Mesenchymal stem cell (in vitro differentiated cells and primary cell): ENCODE measurements around the gene TMEM108.

Source experiments
- DNase-seq: peaks from one replicate; pipeline ENCODE4 v3.0.0-alpha.2; 2013
- H2AFZ ChIP-seq: one replicate; pipeline ENCODE4 v1.6.1; 2013; ENCODE audit warnings: low read depth, mild to moderate bottlenecking, control low read depth, inconsistent platforms, low read length, moderate library complexity
- H2AK5ac ChIP-seq: 2 replicates; pipeline ENCODE4 v1.6.1; 2013; ENCODE audit warnings: low read length, moderate library complexity, mild to moderate bottlenecking, inconsistent platforms; ENCODE audit not compliant: severe bottlenecking
- H2BK120ac ChIP-seq: one replicate; pipeline ENCODE4 v1.6.1; 2013; ENCODE audit warnings: low read depth, mild to moderate bottlenecking, inconsistent platforms, low read length, moderate library complexity
- H2BK12ac ChIP-seq, 2 experiments: one replicate each; pipeline ENCODE4 v1.6.1; 2013; ENCODE audit warnings: inconsistent platforms in 2 of 2, low read length in 2 of 2, mild to moderate bottlenecking in 2 of 2, moderate library complexity in 2 of 2, control low read depth in 1 of 2
- H2BK15ac ChIP-seq: one replicate; pipeline ENCODE4 v1.6.1; 2013; ENCODE audit warnings: mild to moderate bottlenecking, low read depth, inconsistent platforms; ENCODE audit not compliant: poor library complexity, severe bottlenecking
- H2BK5ac ChIP-seq: 2 replicates; pipeline ENCODE4 v1.6.1; 2013; ENCODE audit warnings: low read depth, mild to moderate bottlenecking, low read length, control low read depth, inconsistent platforms; ENCODE audit not compliant: poor library complexity, severe bottlenecking
- H3K14ac ChIP-seq, 2 experiments: one replicate each; pipeline ENCODE4 v1.6.1; 2013; ENCODE audit warnings: inconsistent platforms in 2 of 2, low read length in 2 of 2, control low read depth in 1 of 2, mild to moderate bottlenecking in 1 of 2, moderate library complexity in 1 of 2
- H3K18ac ChIP-seq, 2 experiments: one replicate each; pipeline ENCODE4 v1.6.1; 2013; ENCODE audit warnings: inconsistent platforms in 2 of 2, low read length in 2 of 2, control low read depth in 1 of 2, low read depth in 1 of 2, mild to moderate bottlenecking in 1 of 2
- H3K23ac ChIP-seq, 2 experiments: one replicate each; pipeline ENCODE4 v1.6.1; 2013; ENCODE audit warnings: inconsistent platforms in 2 of 2, low read length in 2 of 2, mild to moderate bottlenecking in 2 of 2, moderate library complexity in 2 of 2, control low read depth in 1 of 2
- H3K27ac ChIP-seq: 2 replicates; pipeline ENCODE4 v1.5.1; 2013; ENCODE audit warnings: mild to moderate bottlenecking, moderate library complexity, low read length, control low read depth, inconsistent platforms; ENCODE audit not compliant: poor library complexity, severe bottlenecking
- H3K27me3 ChIP-seq, 2 experiments: 2 replicates each; pipeline versions ENCODE4 v1.6.1 to v1.7.0; 2013; ENCODE audit warnings: low read length in 2 of 2, mild to moderate bottlenecking in 2 of 2, moderate library complexity in 2 of 2, control low read depth in 1 of 2, inconsistent platforms in 1 of 2; ENCODE audit not compliant: control insufficient read depth in 1 of 2, insufficient read depth in 1 of 2
- H3K36me3 ChIP-seq, 2 experiments: 2 replicates each; pipeline versions ENCODE4 v1.6.1 to v1.7.0; 2013; ENCODE audit warnings: low read length in 2 of 2, control low read depth in 1 of 2, inconsistent platforms in 1 of 2, low read depth in 1 of 2, mild to moderate bottlenecking in 1 of 2; ENCODE audit not compliant: insufficient read depth in 2 of 2, control insufficient read depth in 1 of 2
- H3K4ac ChIP-seq, 2 experiments: one replicate each; pipeline ENCODE4 v1.6.1; 2013; ENCODE audit warnings: inconsistent platforms in 2 of 2, low read length in 2 of 2, mild to moderate bottlenecking in 2 of 2, moderate library complexity in 2 of 2, control low read depth in 1 of 2, low read depth in 1 of 2
- H3K4me1 ChIP-seq: 2 replicates; pipeline ENCODE4 v1.6.1; 2013; ENCODE audit warnings: low read depth, low read length, control low read depth; ENCODE audit not compliant: control insufficient read depth, insufficient read depth
- H3K4me2 ChIP-seq: 2 replicates; pipeline ENCODE4 v1.6.1; 2013; ENCODE audit warnings: low read length, mild to moderate bottlenecking, inconsistent platforms; ENCODE audit not compliant: poor library complexity, severe bottlenecking
- H3K4me3 ChIP-seq, 2 experiments: 2 replicates each; pipeline versions ENCODE4 v1.5.1 to v1.7.0; 2013; ENCODE audit warnings: low read length in 2 of 2, mild to moderate bottlenecking in 2 of 2, control low read depth in 1 of 2, low read depth in 1 of 2; ENCODE audit not compliant: insufficient read depth in 1 of 2
- H3K79me1 ChIP-seq: replicated peaks from 2 replicates; pipeline ENCODE4 v1.6.1; 2013; ENCODE audit warnings: mild to moderate bottlenecking, control low read depth, low read length, inconsistent platforms; ENCODE audit not compliant: poor library complexity, severe bottlenecking
- H3K9ac ChIP-seq: 2 replicates; pipeline ENCODE4 v1.7.0; 2013; ENCODE audit warnings: mild to moderate bottlenecking, low read length, moderate library complexity
- H3K9me3 ChIP-seq: 2 replicates; pipeline ENCODE4 v1.7.0; 2013; ENCODE audit warnings: mild to moderate bottlenecking, low read length; ENCODE audit not compliant: control insufficient read depth
- H4K8ac ChIP-seq: one replicate; pipeline ENCODE4 v1.6.1; 2013; ENCODE audit warnings: inconsistent platforms, mild to moderate bottlenecking, low read length, moderate library complexity
- H4K91ac ChIP-seq: one replicate; pipeline ENCODE4 v1.6.1; 2013; ENCODE audit warnings: mild to moderate bottlenecking, low read length, inconsistent platforms
- WGBS: methylation state at CpG from one replicate; pipeline ENCODE4 v1.1.7; 2013; ENCODE audit warnings: mixed read lengths; 5-methylcytosine and 5-hydroxymethylcytosine counted together

TMEM108 gene

DNA sequence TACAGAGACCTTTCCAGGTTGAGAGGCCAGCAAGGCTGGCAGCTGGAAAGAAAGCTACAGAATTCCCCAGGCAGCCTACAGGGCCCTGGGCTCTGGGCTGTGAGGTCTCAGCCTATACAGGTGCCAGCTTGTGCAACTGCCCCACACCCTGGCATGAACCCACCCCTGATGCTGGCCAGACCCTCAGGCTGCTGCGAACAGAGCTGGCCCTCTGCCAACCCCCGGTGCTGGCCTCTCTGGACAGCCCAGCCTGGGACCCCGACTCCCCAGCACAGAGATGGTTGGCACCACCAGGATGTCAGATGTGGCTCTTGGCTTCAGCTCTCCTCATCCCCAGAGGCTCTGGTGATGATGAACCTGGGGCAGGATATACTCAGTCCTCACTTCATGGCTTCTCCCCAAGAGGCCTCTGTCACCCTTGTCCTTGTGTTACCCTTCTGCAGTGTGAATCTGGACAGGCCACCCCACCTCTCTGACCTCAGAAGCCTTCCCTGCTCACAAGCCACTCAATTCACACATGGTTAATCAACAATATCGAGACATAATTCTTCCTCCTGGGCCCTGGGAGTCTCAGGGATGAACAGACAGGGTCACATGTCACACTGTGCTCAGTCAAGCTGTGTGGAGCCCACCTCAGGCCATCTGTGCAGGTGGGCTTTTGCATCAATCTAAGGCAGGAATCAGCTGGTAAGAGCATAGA, 350.7 kb downstream of the TMEM108 start:
- no peak overlapping the region for H3K18ac ChIP-seq
- H2AK5ac ChIP-seq = no peak overlapping the region
- H2BK15ac ChIP-seq = no peak overlapping the region
- WGBS = 81% methylated on average over 4 of the region's 4 CpGs
- H3K14ac ChIP-seq = no peak overlapping the region
- H2BK12ac ChIP-seq = no peak overlapping the region
- H4K8ac ChIP-seq = no peak overlapping the region
- peaks cover 5% of the 10 kb centered on the region for H3K4me1 ChIP-seq
- H3K4ac ChIP-seq = no peak overlapping the region
- no peaks in the 10 kb centered on the region for H3K36me3 ChIP-seq
- H3K9me3 ChIP-seq = no peaks in the 10 kb centered on the region
- H2BK5ac ChIP-seq = no peak overlapping the region
- no peak for DNase-seq
- no peak overlapping the region for H2BK120ac ChIP-seq
- no peak overlapping the region for H3K4me2 ChIP-seq
- H3K4me3 ChIP-seq = no peak overlapping the region
- no peak overlapping the region for H4K91ac ChIP-seq
- H3K79me1 ChIP-seq = no peaks in the 10 kb centered on the region
- H3K9ac ChIP-seq = no peak overlapping the region
- peaks cover 0 to 31% of the 10 kb centered on the region in 2 experiments for H3K27me3 ChIP-seq
- no peak overlapping the region for H3K27ac ChIP-seq
- H2AFZ ChIP-seq = no peak overlapping the region
- H3K23ac ChIP-seq = no peak overlapping the region

DNA sequence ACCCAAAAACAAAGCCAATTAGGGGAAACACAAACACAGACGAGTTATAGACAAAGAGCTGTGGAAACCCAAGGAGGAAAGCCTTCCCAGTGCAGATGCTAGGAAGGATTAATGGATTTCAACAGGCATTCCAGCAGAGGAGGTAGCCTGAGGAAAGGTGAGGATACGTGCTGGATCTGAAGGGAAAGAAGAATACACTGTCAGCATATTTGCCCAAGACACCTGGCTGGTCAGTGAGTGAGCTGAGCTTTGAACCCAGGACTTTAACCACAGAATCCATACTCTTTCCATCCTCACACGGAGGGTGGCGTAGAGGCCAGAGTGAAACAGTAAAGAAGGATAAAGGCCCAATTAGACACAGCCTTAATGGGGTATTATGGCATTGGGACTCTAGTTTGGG, 352.5 kb downstream of the TMEM108 start:
- no peak for DNase-seq
- Histone ChIP-seq H3K27me3 (peaks cover 0 to 21% of the 10 kb centered on the region in 2 experiments), H3K9me3 (no peaks in the 10 kb centered on the region), H4K8ac (no peak overlapping the region), H3K9ac (no peak overlapping the region), H2AK5ac (no peak overlapping the region), H2BK5ac (no peak overlapping the region), H3K23ac (no peak overlapping the region), H3K4me1 (peaks cover 5% of the 10 kb centered on the region), H3K36me3 (no peaks in the 10 kb centered on the region), H4K91ac (no peak overlapping the region), H3K18ac (no peak overlapping the region), H3K79me1 (no peaks in the 10 kb centered on the region), H3K4me3 (no peak overlapping the region), H3K14ac (no peak overlapping the region), H3K27ac (no peak overlapping the region), H2AFZ (no peak overlapping the region), H2BK12ac (no peak overlapping the region), H3K4ac (no peak overlapping the region), H2BK120ac (no peak overlapping the region), H3K4me2 (no peak overlapping the region), H2BK15ac (no peak overlapping the region)
- 81% methylated on average over 3 of the region's 4 CpGs for WGBS

DNA sequence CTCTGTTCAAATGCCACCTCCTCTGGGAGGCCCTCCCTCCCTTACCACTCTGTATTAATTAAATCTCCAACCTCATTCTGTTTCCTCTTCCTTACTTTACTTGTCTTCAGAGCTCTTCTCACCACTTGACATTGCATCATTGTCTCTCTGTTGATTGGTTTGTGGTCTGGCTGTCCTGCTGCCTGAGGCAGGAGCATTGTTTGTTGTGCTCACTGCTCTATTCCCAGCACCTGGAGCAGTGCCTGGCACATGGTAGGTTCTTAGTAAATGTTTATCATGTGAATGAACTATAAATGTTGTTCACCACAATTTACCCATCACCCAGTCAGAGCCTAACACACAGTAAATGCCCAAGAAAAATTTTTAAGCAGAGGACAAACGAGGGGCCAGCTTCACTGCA, 355.0 kb downstream of the TMEM108 start:
- H2BK5ac ChIP-seq = no peak overlapping the region
- no peak overlapping the region for H2BK12ac ChIP-seq
- H3K4ac ChIP-seq = no peak overlapping the region
- peaks cover 5% of the 10 kb centered on the region for H3K4me1 ChIP-seq
- no peak overlapping the region for H2BK15ac ChIP-seq
- no peak overlapping the region for H4K91ac ChIP-seq
- H3K14ac ChIP-seq = no peak overlapping the region
- no peak overlapping the region for H3K23ac ChIP-seq
- H3K79me1 ChIP-seq = no peaks in the 10 kb centered on the region
- no peak overlapping the region for H3K18ac ChIP-seq
- no peak overlapping the region for H3K4me3 ChIP-seq
- DNase-seq = no peak
- no peak overlapping the region for H3K9ac ChIP-seq
- H2AK5ac ChIP-seq = no peak overlapping the region
- no peaks in the 10 kb centered on the region for H3K9me3 ChIP-seq
- no peak overlapping the region for H3K27ac ChIP-seq
- no peak overlapping the region for H2BK120ac ChIP-seq
- 83% methylated on average over 1 of the region's 1 CpG for WGBS
- H3K36me3 ChIP-seq = no peaks in the 10 kb centered on the region
- H3K27me3 ChIP-seq = peaks cover 0 to 3% of the 10 kb centered on the region in 2 experiments
- H2AFZ ChIP-seq = no peak overlapping the region
- H4K8ac ChIP-seq = no peak overlapping the region
- no peak overlapping the region for H3K4me2 ChIP-seq

DNA sequence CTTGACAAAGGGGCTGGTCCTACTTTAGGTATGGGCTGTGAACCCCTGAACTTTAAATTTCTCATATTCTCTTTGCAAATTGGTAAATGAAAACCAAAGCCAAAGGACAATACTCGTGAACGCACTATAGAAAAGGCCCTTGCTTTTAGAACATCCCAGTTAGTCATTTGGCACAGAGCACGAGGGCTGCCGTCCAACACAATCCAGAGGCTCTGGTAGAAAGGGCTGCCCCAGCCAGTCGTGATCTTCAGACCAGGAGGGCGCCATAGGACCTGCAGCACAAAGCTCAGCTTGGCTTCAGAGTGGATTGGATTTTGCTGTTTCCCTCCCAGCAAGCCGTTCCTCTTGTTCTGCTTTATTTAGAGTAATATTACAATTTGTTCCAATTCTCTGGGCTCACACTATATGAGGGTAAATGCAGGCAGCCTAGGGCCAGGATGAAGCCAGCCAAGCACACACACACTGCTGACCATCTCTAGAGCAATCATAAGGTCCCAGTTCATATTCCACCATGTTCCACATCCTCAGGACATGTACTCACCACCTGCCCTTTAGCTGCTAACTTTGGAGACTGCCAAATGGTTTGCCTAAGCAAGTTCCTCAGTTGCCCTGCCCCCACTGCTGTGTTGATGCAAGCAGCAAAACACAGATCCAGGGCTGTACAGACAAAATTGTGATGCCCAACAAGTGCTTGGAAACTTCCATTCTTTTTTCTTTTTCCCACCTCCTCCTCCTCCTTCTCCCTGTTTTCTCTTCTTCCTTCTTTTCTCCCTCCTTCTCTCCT, 355.7 kb downstream of the TMEM108 start:
- no peak overlapping the region for H2BK12ac ChIP-seq
- H3K4me3 ChIP-seq = no peak overlapping the region
- H4K91ac ChIP-seq = no peak overlapping the region
- H2AFZ ChIP-seq = no peak overlapping the region
- no peak overlapping the region for H3K4me2 ChIP-seq
- 67% methylated on average over 7 of the region's 7 CpGs for WGBS
- H2BK15ac ChIP-seq = no peak overlapping the region
- H3K18ac ChIP-seq = no peak overlapping the region
- no peak for DNase-seq
- H4K8ac ChIP-seq = no peak overlapping the region
- no peak overlapping the region for H3K4ac ChIP-seq
- no peak overlapping the region for H3K14ac ChIP-seq
- no peaks in the 10 kb centered on the region for H3K79me1 ChIP-seq
- no peak overlapping the region for H2BK5ac ChIP-seq
- no peak overlapping the region for H2AK5ac ChIP-seq
- peaks cover 2% of the 10 kb centered on the region for H3K4me1 ChIP-seq
- peaks cover 0 to 3% of the 10 kb centered on the region in 2 experiments for H3K27me3 ChIP-seq
- H2BK120ac ChIP-seq = no peak overlapping the region
- H3K9me3 ChIP-seq = no peaks in the 10 kb centered on the region
- H3K36me3 ChIP-seq = no peaks in the 10 kb centered on the region
- no peak overlapping the region for H3K23ac ChIP-seq
- no peak overlapping the region for H3K27ac ChIP-seq
- no peak overlapping the region for H3K9ac ChIP-seq
